HG03097 (cell line): ENCODE measurements around the gene GLB1L3.
"Not testable (repeated sequence)": the region's sequence is repeated elsewhere in the genome, so short reads cannot be mapped to it uniquely, and the experiment has no call there.

Experiments used
- ATAC-seq: cut with Tn5 transposase; IDR thresholded peaks from one replicate; pipeline ENCODE4 v1.9.1; 2021; ENCODE audit not compliant: unreplicated experiment, low FRiP score

The GLB1L3 gene

GRCh38 chr11:134294664-134295063, 18.5 kb downstream of the GLB1L3 start:
- ATAC-seq, result no peak

- ATAC-seq, result no peak
Measured at GRCh38 chr11:134312223-134312622, 36.0 kb downstream of the GLB1L3 start.

- ATAC-seq, result no peak
Measured at GRCh38 chr11:134312807-134313206, 36.6 kb downstream of the GLB1L3 start.

GRCh38 chr11:134313379-134313778, 37.2 kb downstream of the GLB1L3 start:
- no peak for ATAC-seq

- no peak for ATAC-seq
Measured at GRCh38 chr11:134313821-134314607, 37.8 kb downstream of the GLB1L3 start.

GRCh38 chr11:134317103-134317502, 40.9 kb downstream of the GLB1L3 start:
- ATAC-seq, result no peak

GRCh38 chr11:134321373-134321772, 45.2 kb downstream of the GLB1L3 start:
- not testable (repeated sequence) for ATAC-seq

GRCh38 chr11:134322553-134322952, 46.4 kb downstream of the GLB1L3 start:
- no peak for ATAC-seq

- ATAC-seq, result no peak
Measured at GRCh38 chr11:134328433-134328832, 52.3 kb downstream of the GLB1L3 start.

GRCh38 chr11:134330611-134331353, 54.6 kb downstream of the GLB1L3 start:
- no peak for ATAC-seq

GRCh38 chr11:134331354-134332188, 55.4 kb downstream of the GLB1L3 start, which contains the start of gene GLB1L2:
Gene GLB1L2 (plus strand): TSS chr11:134331988. CDS start chr11:134332062, 74 bp downstream.
- no peak for ATAC-seq

- ATAC-seq, result no peak
Measured at GRCh38 chr11:134332189-134332631, 56.0 kb downstream of the GLB1L3 start.

- no peak for ATAC-seq
Measured at GRCh38 chr11:134332782-134333181, 56.6 kb downstream of the GLB1L3 start.

GRCh38 chr11:134333312-134333711, 57.1 kb downstream of the GLB1L3 start:
- no peak for ATAC-seq

GRCh38 chr11:134333946-134334345, 57.8 kb downstream of the GLB1L3 start:
- no peak for ATAC-seq

- ATAC-seq, result no peak
Measured at GRCh38 chr11:134334796-134335571, 58.8 kb downstream of the GLB1L3 start.

GRCh38 chr11:134337051-134337450, 60.9 kb downstream of the GLB1L3 start:
- ATAC-seq, result no peak

GRCh38 chr11:134338068-134338467, 61.9 kb downstream of the GLB1L3 start:
- no peak for ATAC-seq

- ATAC-seq, result no peak
Measured at GRCh38 chr11:134338654-134339053, 62.5 kb downstream of the GLB1L3 start.

GRCh38 chr11:134339756-134340155, 63.6 kb downstream of the GLB1L3 start:
- no peak for ATAC-seq
